DOHH2 (cell line): ENCODE data around the gene PPP1R7.

Experiments used
- H3F3A ChIP-seq: fragments of 200-600 bp; sonication (generic), shearing (Covaris generic); 2 replicates; pipeline ENCODE4 v1.6.0; 2016; ENCODE audit warnings: antibody characterized with exemption, mild to moderate bottlenecking; ENCODE audit not compliant: control insufficient read depth, insufficient read depth
- H3K27ac ChIP-seq: fragments of 200-600 bp; sonication (generic); 2 replicates; pipeline ENCODE4 v1.5.1; 2014; ENCODE audit warnings: low read depth, mild to moderate bottlenecking, low read length, moderate library complexity
- H3K27me3 ChIP-seq: fragments of 200-600 bp; sonication (generic); 2 replicates; pipeline ENCODE4 v1.6.1; 2014; ENCODE audit warnings: mild to moderate bottlenecking, low read length, mixed read lengths; ENCODE audit not compliant: control insufficient read depth
- H3K36me3 ChIP-seq: fragments of 200-600 bp; sonication (generic); 2 replicates; pipeline ENCODE4 v1.6.1; 2014; ENCODE audit warnings: mild to moderate bottlenecking, low read length, moderate library complexity, mixed read lengths; ENCODE audit not compliant: control insufficient read depth
- H3K4me1 ChIP-seq: fragments of 200-600 bp; sonication (generic); 2 replicates; pipeline ENCODE4 v1.6.1; 2014; ENCODE audit warnings: mild to moderate bottlenecking, low read length, mixed read lengths; ENCODE audit not compliant: control insufficient read depth
- H3K4me2 ChIP-seq: fragments of 200-600 bp; sonication (generic); 2 replicates; pipeline ENCODE4 v1.6.0; 2014; ENCODE audit warnings: mild to moderate bottlenecking, low read length, moderate library complexity
- H3K4me3 ChIP-seq: fragments of 200-600 bp; sonication (generic); 2 replicates; pipeline ENCODE4 v1.5.1; 2014; ENCODE audit warnings: mild to moderate bottlenecking, low read length, mixed read lengths
- H3K79me2 ChIP-seq: fragments of 200-600 bp; sonication (generic); 2 replicates; pipeline ENCODE4 v1.6.1; 2014; ENCODE audit warnings: mild to moderate bottlenecking, low read length, mixed read lengths; ENCODE audit not compliant: control insufficient read depth
- H3K9me2 ChIP-seq: fragments of 200-600 bp; sonication (generic); replicated peaks from 2 replicates; pipeline ENCODE4 v1.6.1; 2014; ENCODE audit warnings: mild to moderate bottlenecking, low read length, mixed read lengths; ENCODE audit not compliant: control insufficient read depth
- H3K9me3 ChIP-seq: fragments of 200-600 bp; sonication (generic); 2 replicates; pipeline ENCODE4 v1.6.1; 2014; ENCODE audit warnings: antibody characterized with exemption, low read length, mixed read lengths; ENCODE audit not compliant: control insufficient read depth, insufficient read depth
- H4K20me1 ChIP-seq: fragments of 200-600 bp; sonication (generic); 2 replicates; pipeline ENCODE4 v1.6.0; 2014; ENCODE audit warnings: low read depth, mild to moderate bottlenecking, antibody characterized with exemption, low read length, moderate library complexity; ENCODE audit not compliant: control insufficient read depth, insufficient read depth
- EZH2phosphoT487 ChIP-seq: fragments of 200-600 bp; sonication (generic); IDR thresholded peaks from 2 replicates; pipeline ENCODE4 v1.6.1; 2017; ENCODE audit warnings: borderline replicate concordance, mild to moderate bottlenecking, antibody characterized with exemption, low read length, moderate library complexity, mixed read lengths
- TF ChIP-seq, protein P1 (sequence below): fragments of 200-600 bp; sonication (generic); IDR thresholded peaks from one replicate; pipeline ENCODE4 v1.5.1; 2014; ENCODE audit warnings: antibody characterized with exemption, mild to moderate bottlenecking, low read depth, low read length; ENCODE audit not compliant: poor library complexity, severe bottlenecking

Gene PPP1R7

DNA sequence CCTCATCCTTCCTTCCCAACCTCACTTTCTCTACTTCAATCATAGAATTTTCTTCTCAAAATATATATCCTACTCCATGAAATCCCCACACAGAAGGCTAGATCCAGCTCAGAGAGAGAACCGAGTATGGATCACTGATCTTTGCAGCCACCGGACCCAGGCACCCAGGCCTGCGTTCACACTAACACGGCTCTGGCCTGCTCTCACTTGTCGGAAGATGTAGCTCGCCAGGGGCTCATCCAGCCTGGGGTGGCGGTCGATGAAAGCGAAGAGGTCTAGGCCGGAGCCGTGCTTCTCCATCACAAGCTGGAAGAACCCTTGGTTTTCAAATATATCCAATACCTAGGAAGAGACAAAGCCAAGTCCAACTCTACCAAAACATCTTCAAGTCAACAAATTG lies 35.4 kb upstream of the PPP1R7 start:
- Histone ChIP-seq H3K27me3 (no peaks in the 10 kb centered on the region), H3K27ac (no peak overlapping the region), H4K20me1 (no peaks in the 10 kb centered on the region), H3F3A (no peaks in the 10 kb centered on the region), H3K9me3 (no peaks in the 10 kb centered on the region), H3K4me3 (no peak overlapping the region), H3K4me2 (no peak overlapping the region), H3K4me1 (peaks cover 17% of the 10 kb centered on the region), H3K9me2 (no peaks in the 10 kb centered on the region), H3K36me3 (peaks cover 33% of the 10 kb centered on the region), H3K79me2 (no peaks in the 10 kb centered on the region)
- no peak for TF ChIP-seq EZH2phosphoT487
- TF ChIP-seq, protein P1, sequence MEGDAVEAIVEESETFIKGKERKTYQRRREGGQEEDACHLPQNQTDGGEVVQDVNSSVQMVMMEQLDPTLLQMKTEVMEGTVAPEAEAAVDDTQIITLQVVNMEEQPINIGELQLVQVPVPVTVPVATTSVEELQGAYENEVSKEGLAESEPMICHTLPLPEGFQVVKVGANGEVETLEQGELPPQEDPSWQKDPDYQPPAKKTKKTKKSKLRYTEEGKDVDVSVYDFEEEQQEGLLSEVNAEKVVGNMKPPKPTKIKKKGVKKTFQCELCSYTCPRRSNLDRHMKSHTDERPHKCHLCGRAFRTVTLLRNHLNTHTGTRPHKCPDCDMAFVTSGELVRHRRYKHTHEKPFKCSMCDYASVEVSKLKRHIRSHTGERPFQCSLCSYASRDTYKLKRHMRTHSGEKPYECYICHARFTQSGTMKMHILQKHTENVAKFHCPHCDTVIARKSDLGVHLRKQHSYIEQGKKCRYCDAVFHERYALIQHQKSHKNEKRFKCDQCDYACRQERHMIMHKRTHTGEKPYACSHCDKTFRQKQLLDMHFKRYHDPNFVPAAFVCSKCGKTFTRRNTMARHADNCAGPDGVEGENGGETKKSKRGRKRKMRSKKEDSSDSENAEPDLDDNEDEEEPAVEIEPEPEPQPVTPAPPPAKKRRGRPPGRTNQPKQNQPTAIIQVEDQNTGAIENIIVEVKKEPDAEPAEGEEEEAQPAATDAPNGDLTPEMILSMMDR, result no peak

DNA sequence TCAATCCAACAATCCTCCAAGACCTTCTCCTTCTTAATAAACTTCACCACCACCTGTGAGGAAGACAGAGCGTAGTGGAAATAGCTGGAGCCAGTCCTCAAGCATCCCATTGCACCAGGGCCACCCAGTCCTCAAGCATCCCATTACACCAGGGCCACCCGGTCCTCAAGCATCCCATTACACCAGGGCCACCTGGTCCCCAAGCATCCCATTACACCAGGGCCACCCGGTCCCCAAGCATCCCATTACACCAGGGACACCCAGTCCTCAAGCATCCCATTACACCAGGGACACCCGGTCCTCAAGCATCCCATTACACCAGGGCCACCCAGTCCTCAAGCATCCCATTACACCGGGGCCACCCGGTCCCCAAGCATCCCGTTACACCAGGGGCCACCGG lies 34.9 kb upstream of the PPP1R7 start:
- Histone ChIP-seq H3K36me3 (peaks cover 35% of the 10 kb centered on the region), H3K27me3 (no peaks in the 10 kb centered on the region)

DNA sequence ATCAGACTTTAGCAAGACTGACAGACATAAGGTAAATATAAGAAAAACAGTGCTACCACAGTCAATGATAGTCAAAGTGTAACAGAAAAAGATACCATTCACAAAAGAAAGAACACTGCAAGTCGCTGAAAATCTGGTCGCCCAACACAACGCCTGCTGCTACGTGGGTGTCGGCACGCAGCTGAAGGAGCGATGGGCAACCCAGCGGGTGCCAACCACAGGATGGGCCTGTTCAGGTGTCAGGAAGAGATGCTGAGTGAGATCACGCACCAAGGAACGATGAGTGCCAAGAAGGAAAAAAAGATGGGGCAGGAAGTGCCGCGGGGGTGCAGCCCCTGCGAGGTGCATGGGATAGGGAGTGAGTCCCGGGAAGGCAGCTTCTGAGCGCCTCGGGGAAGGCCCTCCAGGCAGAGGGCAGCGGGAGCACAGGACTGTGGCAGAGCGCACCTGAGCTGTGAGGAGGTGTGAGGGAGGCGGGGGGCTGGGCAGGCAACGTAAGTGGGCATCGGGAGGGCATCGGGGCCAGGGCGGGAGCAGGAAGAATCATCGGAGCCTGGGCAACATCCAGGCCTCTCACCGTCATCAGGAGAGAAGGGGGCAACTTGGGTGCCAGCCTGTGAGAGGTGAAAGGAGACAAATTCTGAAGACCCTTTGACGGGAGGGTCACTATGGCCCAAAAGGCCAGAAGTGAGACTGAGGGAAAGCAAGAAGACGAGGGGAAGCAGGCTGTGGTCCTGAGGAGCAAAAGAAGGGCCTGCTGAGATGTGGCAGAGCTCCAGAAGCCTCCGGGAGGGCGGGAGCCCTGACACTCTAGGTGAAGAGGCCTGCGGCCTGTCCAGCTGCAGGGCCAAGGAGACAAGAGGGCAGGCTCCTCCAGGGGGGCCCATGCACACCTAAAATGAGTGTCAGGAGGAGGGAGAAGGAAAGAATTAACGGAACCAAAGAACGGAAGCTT lies 33.4 kb upstream of the PPP1R7 start:
- no peak overlapping the region for H3K27ac ChIP-seq
- no peaks in the 10 kb centered on the region for H3K27me3 ChIP-seq
- H3F3A ChIP-seq, result 0 out of 2 replicates have a peak, but pooled peaks cover 4% of the 10 kb centered on the region
- no peaks in the 10 kb centered on the region for H3K79me2 ChIP-seq
- H3K4me2 ChIP-seq, result no peak overlapping the region
- H3K4me3 ChIP-seq, result no peak overlapping the region
- no peaks in the 10 kb centered on the region for H4K20me1 ChIP-seq
- no peaks in the 10 kb centered on the region for H3K4me1 ChIP-seq
- TF ChIP-seq, protein P1, result no peak
- no peak for TF ChIP-seq EZH2phosphoT487
- no peaks in the 10 kb centered on the region for H3K9me2 ChIP-seq
- peaks cover 4% of the 10 kb centered on the region; the same call in 1 of the 2 replicates for H3K9me3 ChIP-seq
- peaks cover 50% of the 10 kb centered on the region for H3K36me3 ChIP-seq

More for the DNA sequence above, 34.9 kb upstream of the PPP1R7 start:
- no peak overlapping the region for H3K27ac ChIP-seq
- H3K4me2 ChIP-seq, result no peak overlapping the region
- no peaks in the 10 kb centered on the region for H3K79me2 ChIP-seq
- H3K4me3 ChIP-seq, result no peak overlapping the region
- no peaks in the 10 kb centered on the region for H3K9me2 ChIP-seq
- H3F3A ChIP-seq, result no peaks in the 10 kb centered on the region
- H3K4me1 ChIP-seq, result peaks cover 12% of the 10 kb centered on the region
- TF ChIP-seq EZH2phosphoT487, result no peak
- TF ChIP-seq, protein P1, result no peak
- H4K20me1 ChIP-seq, result no peaks in the 10 kb centered on the region
- no peaks in the 10 kb centered on the region for H3K9me3 ChIP-seq
